ENCODE data around the gene ATG16L1.

DNA sequence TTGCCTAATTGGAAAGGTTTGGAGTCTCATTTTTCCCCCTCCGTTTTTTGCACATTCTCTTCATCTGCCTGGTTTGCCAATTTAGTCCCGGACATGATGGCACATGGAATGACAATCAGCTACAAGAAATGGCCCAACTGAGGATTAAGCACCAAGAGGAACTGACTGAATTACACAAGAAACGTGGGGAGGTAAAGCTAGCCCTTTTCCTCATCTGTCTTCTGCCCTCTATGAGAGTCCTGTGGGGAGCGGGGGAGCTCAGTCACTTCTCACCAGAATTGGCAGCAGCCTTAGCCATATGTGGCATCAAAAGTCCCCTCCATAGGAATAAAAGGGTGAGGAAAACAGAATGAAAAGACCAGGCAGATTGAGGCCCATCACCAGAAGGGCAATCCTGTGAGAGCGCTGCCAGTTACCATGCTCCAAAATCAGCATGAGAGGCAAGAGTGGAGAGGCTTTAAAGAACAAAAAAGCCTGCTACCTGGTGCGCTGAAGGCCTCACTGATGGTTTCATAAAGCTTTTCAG is 11.6 kb downstream of the ATG16L1 start:
- TF ChIP-seq BACH1 (tag; IDR thresholded peaks at IDR 0.05), result no peak
- TF ChIP-seq, protein P1, sequence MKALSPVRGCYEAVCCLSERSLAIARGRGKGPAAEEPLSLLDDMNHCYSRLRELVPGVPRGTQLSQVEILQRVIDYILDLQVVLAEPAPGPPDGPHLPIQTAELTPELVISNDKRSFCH (CRISPR knock-in tag; IDR thresholded peaks at IDR 0.05), result no peak
- TF ChIP-seq, protein P1 (tag; IDR thresholded peaks at IDR 0.05), result no peak
- TF ChIP-seq, protein P2, sequence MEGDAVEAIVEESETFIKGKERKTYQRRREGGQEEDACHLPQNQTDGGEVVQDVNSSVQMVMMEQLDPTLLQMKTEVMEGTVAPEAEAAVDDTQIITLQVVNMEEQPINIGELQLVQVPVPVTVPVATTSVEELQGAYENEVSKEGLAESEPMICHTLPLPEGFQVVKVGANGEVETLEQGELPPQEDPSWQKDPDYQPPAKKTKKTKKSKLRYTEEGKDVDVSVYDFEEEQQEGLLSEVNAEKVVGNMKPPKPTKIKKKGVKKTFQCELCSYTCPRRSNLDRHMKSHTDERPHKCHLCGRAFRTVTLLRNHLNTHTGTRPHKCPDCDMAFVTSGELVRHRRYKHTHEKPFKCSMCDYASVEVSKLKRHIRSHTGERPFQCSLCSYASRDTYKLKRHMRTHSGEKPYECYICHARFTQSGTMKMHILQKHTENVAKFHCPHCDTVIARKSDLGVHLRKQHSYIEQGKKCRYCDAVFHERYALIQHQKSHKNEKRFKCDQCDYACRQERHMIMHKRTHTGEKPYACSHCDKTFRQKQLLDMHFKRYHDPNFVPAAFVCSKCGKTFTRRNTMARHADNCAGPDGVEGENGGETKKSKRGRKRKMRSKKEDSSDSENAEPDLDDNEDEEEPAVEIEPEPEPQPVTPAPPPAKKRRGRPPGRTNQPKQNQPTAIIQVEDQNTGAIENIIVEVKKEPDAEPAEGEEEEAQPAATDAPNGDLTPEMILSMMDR (IDR thresholded peaks at IDR 0.05 in 2 of 3, conservative IDR thresholded peaks at IDR 0.05 in 1 of 3; ENCODE audit: insufficient read depth in 2 of 3, low read depth in 1 of 3, low read length in 3 of 3), result no peak
- TF ChIP-seq MEF2D (tag; conservative IDR thresholded peaks at IDR 0.05; ENCODE audit: low read depth), result no peak
- TF ChIP-seq, protein P3, sequence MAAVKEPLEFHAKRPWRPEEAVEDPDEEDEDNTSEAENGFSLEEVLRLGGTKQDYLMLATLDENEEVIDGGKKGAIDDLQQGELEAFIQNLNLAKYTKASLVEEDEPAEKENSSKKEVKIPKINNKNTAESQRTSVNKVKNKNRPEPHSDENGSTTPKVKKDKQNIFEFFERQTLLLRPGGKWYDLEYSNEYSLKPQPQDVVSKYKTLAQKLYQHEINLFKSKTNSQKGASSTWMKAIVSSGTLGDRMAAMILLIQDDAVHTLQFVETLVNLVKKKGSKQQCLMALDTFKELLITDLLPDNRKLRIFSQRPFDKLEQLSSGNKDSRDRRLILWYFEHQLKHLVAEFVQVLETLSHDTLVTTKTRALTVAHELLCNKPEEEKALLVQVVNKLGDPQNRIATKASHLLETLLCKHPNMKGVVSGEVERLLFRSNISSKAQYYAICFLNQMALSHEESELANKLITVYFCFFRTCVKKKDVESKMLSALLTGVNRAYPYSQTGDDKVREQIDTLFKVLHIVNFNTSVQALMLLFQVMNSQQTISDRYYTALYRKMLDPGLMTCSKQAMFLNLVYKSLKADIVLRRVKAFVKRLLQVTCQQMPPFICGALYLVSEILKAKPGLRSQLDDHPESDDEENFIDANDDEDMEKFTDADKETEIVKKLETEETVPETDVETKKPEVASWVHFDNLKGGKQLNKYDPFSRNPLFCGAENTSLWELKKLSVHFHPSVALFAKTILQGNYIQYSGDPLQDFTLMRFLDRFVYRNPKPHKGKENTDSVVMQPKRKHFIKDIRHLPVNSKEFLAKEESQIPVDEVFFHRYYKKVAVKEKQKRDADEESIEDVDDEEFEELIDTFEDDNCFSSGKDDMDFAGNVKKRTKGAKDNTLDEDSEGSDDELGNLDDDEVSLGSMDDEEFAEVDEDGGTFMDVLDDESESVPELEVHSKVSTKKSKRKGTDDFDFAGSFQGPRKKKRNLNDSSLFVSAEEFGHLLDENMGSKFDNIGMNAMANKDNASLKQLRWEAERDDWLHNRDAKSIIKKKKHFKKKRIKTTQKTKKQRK (IDR thresholded peaks at IDR 0.05; ENCODE audit: borderline replicate concordance, low read depth, low read length), result no peak
- TF ChIP-seq ZFP1 (CRISPR knock-in tag; IDR thresholded peaks at IDR 0.05), result no peak
- no peak for TF ChIP-seq GATA2 (CRISPR knock-in tag; IDR thresholded peaks at IDR 0.05)
- TF ChIP-seq SNIP1 (IDR thresholded peaks at IDR 0.05; ENCODE audit: low read depth), result no peak
- no peak for TF ChIP-seq CBX8 (IDR thresholded peaks at IDR 0.05; ENCODE audit: borderline replicate concordance, extremely low read depth, low read depth, low read length, poor library complexity, severe bottlenecking)
- no peak for TF ChIP-seq SPI1 (IDR thresholded peaks at IDR 0.05; ENCODE audit: borderline replicate concordance, low read depth, low read length)
- TF ChIP-seq JUND (IDR thresholded peaks at IDR 0.05; ENCODE audit: borderline replicate concordance, low read depth, low read length), result no peak
- no peak for TF ChIP-seq JUND (tag; IDR thresholded peaks at IDR 0.05; ENCODE audit: borderline replicate concordance, low read depth, low read length)
- TF ChIP-seq, protein P4, sequence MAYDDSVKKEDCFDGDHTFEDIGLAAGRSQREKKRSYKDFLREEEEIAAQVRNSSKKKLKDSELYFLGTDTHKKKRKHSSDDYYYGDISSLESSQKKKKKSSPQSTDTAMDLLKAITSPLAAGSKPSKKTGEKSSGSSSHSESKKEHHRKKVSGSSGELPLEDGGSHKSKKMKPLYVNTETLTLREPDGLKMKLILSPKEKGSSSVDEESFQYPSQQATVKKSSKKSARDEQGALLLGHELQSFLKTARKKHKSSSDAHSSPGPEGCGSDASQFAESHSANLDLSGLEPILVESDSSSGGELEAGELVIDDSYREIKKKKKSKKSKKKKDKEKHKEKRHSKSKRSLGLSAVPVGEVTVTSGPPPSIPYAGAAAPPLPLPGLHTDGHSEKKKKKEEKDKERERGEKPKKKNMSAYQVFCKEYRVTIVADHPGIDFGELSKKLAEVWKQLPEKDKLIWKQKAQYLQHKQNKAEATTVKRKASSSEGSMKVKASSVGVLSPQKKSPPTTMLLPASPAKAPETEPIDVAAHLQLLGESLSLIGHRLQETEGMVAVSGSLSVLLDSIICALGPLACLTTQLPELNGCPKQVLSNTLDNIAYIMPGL (CRISPR knock-in tag; IDR thresholded peaks at IDR 0.05), result no peak
- TF ChIP-seq CTBP1 (IDR thresholded peaks at IDR 0.05; ENCODE audit: borderline replicate concordance), result no peak
- no peak for TF ChIP-seq EP300 (IDR thresholded peaks at IDR 0.05; ENCODE audit: low read length)

All from K562 (cell line).